ENCODE results near the gene UBASH3B.

- no peak for TF ChIP-seq CTCF (IDR thresholded peaks at IDR 0.05; ENCODE audit: insufficient read depth, low read length)
- TF ChIP-seq GABPA (IDR thresholded peaks at IDR 0.05; ENCODE audit: low read depth) = 0 out of 2 replicates have a peak, but pooled peaks have one; percentile 3
- TF ChIP-seq SPI1 (IDR thresholded peaks at IDR 0.05; ENCODE audit: borderline replicate concordance, low read depth) = no peak
- no peak for TF ChIP-seq REST (IDR thresholded peaks at IDR 0.05; ENCODE audit: insufficient replicate concordance, low read depth)
- TF ChIP-seq POLR2AphosphoS5 (IDR thresholded peaks at IDR 0.05; ENCODE audit: low read depth) = peak; percentile 47
These were observed 41.1 kb downstream of the UBASH3B start for GRCh38 chr11:122696662-122697061.

All from HL-60 (cell line).